HEK293T (cell line): ENCODE results near the gene NAT10.

Experiments
- CTCF ChIA-PET: fragments of 350-600 bp; formaldehyde crosslinking; extraction: SDS; loops from one replicate; lab custom pipeline; 2021; ENCODE audit warnings: antibody characterized with exemption, inconsistent platforms; lab: Yijun Ruan, JAX
- POLR2A ChIA-PET: fragments of 350-600 bp; formaldehyde crosslinking; extraction: SDS; loops from one replicate; lab custom pipeline; 2020; ENCODE audit warnings: antibody characterized with exemption, inconsistent platforms; lab: Yijun Ruan, JAX
- DNase-seq: peaks from one replicate; pipeline ENCODE4 v3.0.0; 2012; ENCODE audit warnings: mixed read lengths; ENCODE audit errors: extremely low spot score
- ARNT ChIP-seq: fragments of 450-650 bp; IDR thresholded peaks from 2 replicates; pipeline ENCODE4 v1.6.1; 2017; ENCODE audit warnings: mild to moderate bottlenecking
- BHLHE40 ChIP-seq: fragments of 450-650 bp; IDR thresholded peaks from 2 replicates; pipeline ENCODE4 v1.6.1; 2016; ENCODE audit warnings: mild to moderate bottlenecking, moderate library complexity, borderline replicate concordance
- CTBP1 ChIP-seq: fragments of 450-650 bp; IDR thresholded peaks from 2 replicates; pipeline ENCODE4 v1.6.1; 2016; ENCODE audit warnings: borderline replicate concordance
- ELF4 ChIP-seq: fragments of 450-650 bp; IDR thresholded peaks from 2 replicates; pipeline ENCODE4 v1.6.1; 2017; ENCODE audit warnings: antibody characterized with exemption
- FOXA1 ChIP-seq: fragments of 450-650 bp; IDR thresholded peaks from 2 replicates; pipeline ENCODE4 v1.6.1; 2016; ENCODE audit warnings: mild to moderate bottlenecking
- FOXK2 ChIP-seq: fragments of 450-650 bp; IDR thresholded peaks from 2 replicates; pipeline ENCODE4 v1.6.1; 2016; ENCODE audit warnings: mild to moderate bottlenecking
- FOXM1 ChIP-seq: fragments of 450-650 bp; IDR thresholded peaks from 2 replicates; pipeline ENCODE4 v1.6.1; 2017; ENCODE audit warnings: mild to moderate bottlenecking, borderline replicate concordance
- HDGF ChIP-seq: fragments of 450-650 bp; IDR thresholded peaks from 2 replicates; pipeline ENCODE4 v1.6.1; 2017; ENCODE audit warnings: antibody characterized with exemption, borderline replicate concordance
- L3MBTL2 ChIP-seq: fragments of 450-650 bp; conservative IDR thresholded peaks from 2 replicates; pipeline ENCODE4 v1.6.1; 2016; ENCODE audit warnings: mild to moderate bottlenecking
- LEF1 ChIP-seq: fragments of 450-650 bp; IDR thresholded peaks from 2 replicates; pipeline ENCODE4 v1.6.1; 2017; ENCODE audit warnings: mild to moderate bottlenecking, borderline replicate concordance
- NFRKB ChIP-seq: fragments of 450-650 bp; IDR thresholded peaks from 2 replicates; pipeline ENCODE4 v1.6.1; 2016; ENCODE audit warnings: mild to moderate bottlenecking, moderate library complexity
- SP1 ChIP-seq: fragments of 450-650 bp; IDR thresholded peaks from 2 replicates; pipeline ENCODE4 v1.6.1; 2017
- SUZ12 ChIP-seq: fragments of 450-650 bp; IDR thresholded peaks from 2 replicates; pipeline ENCODE4 v1.6.1; 2016; ENCODE audit warnings: mild to moderate bottlenecking
- TARDBP ChIP-seq: fragments of 450-650 bp; IDR thresholded peaks from 2 replicates; pipeline ENCODE4 v1.6.1; 2016
- ZNF384 ChIP-seq: fragments of 450-650 bp; IDR thresholded peaks from 2 replicates; pipeline ENCODE4 v1.6.1; 2016
- TF ChIP-seq, protein P1 (sequence below): fragments of 450-650 bp; IDR thresholded peaks from 2 replicates; pipeline ENCODE4 v1.6.1; 2016

NAT10 gene

DNA sequence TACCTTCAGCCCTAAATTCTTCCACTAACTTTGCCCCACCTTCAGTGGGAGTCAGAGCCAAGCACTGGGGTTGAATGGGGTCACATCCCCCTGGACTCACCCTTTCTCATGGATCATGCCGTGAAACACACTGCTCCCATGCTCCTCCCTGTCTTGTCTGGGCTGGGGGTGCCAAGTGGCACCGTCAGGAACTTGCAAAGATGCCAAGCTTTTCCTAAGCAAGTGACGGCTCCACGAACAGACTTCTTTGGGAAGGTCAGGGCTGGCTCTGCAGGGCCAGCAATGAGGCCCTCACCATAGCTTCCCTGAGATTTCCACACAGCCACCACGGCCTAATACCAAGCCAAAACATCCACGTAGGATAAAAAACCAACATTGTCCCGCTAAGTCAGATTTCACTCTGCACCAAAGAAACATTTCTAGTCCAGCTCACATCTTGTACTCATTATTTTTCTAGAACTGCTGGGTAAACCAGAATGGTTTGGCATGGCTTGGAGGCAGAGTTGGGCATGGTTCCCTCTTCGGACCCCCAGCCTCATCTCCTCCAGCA lies 76.5 kb downstream of the NAT10 start:
- DNase-seq, result no peak
- no peak for TF ChIP-seq NFRKB
- ChIA-PET POLR2A (no interaction called here), CTCF (no interaction called here)

DNA sequence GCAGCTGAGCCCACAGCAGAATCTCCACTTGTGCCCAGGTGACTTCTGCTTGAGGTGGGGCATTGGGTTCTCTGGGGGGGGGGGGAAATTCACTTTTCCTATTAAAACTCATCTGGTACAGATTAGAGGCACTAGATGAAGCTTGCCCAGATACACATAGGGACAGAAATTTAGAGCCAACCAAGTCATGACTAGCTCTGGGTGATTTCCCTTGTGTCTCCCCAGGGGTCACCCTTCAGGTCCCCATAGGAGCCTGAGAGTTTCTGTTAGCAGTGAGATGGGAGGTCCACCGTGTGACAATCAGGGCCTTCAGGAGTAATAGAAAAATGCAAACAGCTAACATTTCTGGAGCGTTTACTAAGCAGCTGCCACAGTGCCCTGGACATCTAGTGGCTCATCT lies 77.0 kb downstream of the NAT10 start:
- TF ChIP-seq BHLHE40, result no peak
- no peak for TF ChIP-seq FOXM1
- no peak for TF ChIP-seq FOXK2
- TF ChIP-seq FOXA1, result no peak
- no peak for TF ChIP-seq LEF1
- TF ChIP-seq ARNT, result no peak
- TF ChIP-seq ZNF384, result no peak
- TF ChIP-seq L3MBTL2, result no peak
- TF ChIP-seq TARDBP, result no peak
- TF ChIP-seq SUZ12, result no peak
- TF ChIP-seq ELF4, result no peak
- TF ChIP-seq, protein P1, sequence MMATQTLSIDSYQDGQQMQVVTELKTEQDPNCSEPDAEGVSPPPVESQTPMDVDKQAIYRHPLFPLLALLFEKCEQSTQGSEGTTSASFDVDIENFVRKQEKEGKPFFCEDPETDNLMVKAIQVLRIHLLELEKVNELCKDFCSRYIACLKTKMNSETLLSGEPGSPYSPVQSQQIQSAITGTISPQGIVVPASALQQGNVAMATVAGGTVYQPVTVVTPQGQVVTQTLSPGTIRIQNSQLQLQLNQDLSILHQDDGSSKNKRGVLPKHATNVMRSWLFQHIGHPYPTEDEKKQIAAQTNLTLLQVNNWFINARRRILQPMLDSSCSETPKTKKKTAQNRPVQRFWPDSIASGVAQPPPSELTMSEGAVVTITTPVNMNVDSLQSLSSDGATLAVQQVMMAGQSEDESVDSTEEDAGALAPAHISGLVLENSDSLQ, result no peak
- no peak for TF ChIP-seq NFRKB
- TF ChIP-seq SP1, result no peak
- TF ChIP-seq CTBP1, result no peak
- no peak for TF ChIP-seq HDGF
- no peak for DNase-seq
- ChIA-PET POLR2A (interaction anchor here (0.9 kb wide), 1 partner anchor 127 kb away, joined by 3 read pairs; no protein-coding TSS in a partner anchor), CTCF (interaction anchor here (0.9 kb wide), 1 partner anchor 8 kb away, joined by 3 read pairs; no protein-coding TSS in a partner anchor)

DNA sequence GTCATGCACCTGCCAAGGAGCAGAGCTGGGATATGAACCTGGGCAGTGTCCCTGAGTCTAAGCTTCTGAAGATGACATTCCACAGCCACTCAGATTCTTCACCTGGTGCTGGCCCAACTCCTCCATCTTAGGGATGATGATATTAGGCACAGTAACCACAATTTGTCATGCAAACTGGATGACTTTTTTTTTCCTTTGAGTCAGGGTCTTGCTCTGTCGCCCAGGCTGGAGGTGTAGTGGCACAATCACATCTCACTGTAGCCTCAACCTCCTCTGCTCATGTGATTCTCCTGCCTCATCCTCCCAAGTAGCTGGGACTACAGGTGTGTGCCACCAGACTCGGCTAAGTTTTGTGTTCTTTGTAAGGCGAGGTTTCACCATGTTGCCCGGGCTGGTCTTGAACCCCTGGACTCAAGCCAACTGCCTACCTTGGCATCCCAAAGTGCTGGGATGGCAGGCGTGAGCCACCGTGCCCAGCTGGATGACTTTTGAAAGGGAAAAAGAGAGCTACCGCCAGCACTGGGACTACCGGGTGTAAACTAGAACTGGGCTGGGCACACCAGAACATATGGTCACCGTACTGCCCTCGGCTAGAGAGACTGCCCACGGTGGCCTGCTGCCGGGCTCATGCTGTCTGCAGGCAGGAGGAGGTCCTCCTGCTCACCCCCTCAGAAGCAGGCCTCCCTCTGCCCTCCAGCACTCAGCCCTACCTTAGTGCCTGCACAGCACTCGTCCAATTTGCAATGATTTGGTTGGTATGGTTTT lies 77.7 kb downstream of the NAT10 start:
- ChIA-PET POLR2A (interaction anchor here (0.9 kb wide), 1 partner anchor 126 kb away, joined by 3 read pairs; no protein-coding TSS in a partner anchor), CTCF (interaction anchor here (0.9 kb wide), 1 partner anchor 9 kb away, joined by 3 read pairs; no protein-coding TSS in a partner anchor)
- TF ChIP-seq L3MBTL2 (no peak), SUZ12 (no peak), CTBP1 (no peak), FOXM1 (no peak), FOXK2 (no peak), NFRKB (no peak)
- no peak for DNase-seq

DNA sequence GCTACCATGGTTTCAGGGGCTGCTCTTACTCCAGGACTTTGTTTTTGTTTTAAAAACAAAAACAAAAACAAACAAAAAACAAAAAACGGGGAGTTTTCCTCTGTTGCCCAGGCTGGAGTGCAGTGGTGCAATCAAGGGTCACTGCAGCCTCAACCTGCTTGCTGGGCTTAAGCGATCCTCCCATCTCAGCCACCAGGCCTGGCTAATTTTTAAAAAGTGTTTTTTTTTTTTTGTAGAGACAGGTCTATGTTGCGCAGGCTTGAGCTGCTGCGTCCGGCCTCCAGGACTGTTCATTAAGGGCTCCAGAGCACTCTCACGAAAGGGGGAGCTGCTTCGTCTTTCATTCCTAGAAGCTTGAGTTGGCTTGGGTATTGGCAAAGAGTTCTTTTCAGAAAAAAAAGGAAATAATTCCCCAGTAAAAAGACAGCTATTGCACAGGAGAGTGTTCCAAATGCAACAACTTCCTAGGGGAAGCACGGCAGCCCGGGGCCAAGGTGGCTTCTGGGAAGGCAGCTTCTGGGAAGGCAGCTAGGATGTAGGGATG lies 78.5 kb downstream of the NAT10 start:
- ChIA-PET CTCF (interaction anchor here (0.7 kb wide), 1 partner anchor 318 kb away, joined by 3 read pairs; no protein-coding TSS in a partner anchor), POLR2A (no interaction called here)
- no peak for DNase-seq
- TF ChIP-seq ARNT, result no peak
- no peak for TF ChIP-seq SP1
- TF ChIP-seq ZNF384, result no peak
- TF ChIP-seq L3MBTL2, result no peak
- no peak for TF ChIP-seq FOXA1
- no peak for TF ChIP-seq SUZ12
- no peak for TF ChIP-seq FOXM1
- no peak for TF ChIP-seq TARDBP
- no peak for TF ChIP-seq CTBP1
- TF ChIP-seq LEF1, result no peak
- TF ChIP-seq ELF4, result no peak
- TF ChIP-seq, protein P1, result no peak
- TF ChIP-seq BHLHE40, result no peak
- TF ChIP-seq FOXK2, result no peak
- TF ChIP-seq HDGF, result no peak

DNA sequence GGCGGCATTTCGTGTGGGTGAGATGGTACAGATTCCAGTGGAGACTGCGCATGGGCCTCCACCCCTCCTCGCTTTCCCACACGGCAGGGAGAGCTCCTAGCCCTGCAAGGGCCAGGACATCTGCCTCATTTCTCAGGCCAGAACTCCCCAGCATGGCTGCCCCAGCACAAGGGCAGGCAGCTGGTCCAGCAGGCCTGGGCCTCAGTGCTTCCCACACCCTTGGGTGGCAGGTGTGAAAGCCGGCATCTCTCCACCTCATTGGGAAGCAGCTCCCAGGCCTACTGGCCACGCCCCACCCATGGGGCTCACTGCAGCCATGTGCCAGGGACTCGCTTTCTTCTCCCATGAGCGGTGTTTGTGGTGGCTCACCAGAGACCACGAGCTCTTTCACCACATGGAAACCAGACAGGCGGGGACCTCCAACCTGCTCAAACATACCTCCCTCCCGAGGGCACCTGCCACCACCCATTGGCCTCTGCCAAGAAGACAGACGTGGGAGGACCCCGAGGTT lies 79.1 kb downstream of the NAT10 start:
- no peak for DNase-seq
- CTCF ChIA-PET, result interaction anchor here (0.7 kb wide), 1 partner anchor 318 kb away, joined by 3 read pairs; no protein-coding TSS in a partner anchor
- TF ChIP-seq SUZ12, result no peak
- TF ChIP-seq FOXA1, result no peak
- TF ChIP-seq FOXM1, result no peak
- no peak for TF ChIP-seq CTBP1
- no peak for TF ChIP-seq TARDBP
- TF ChIP-seq ELF4, result no peak
- TF ChIP-seq SP1, result no peak
- TF ChIP-seq HDGF, result no peak
- TF ChIP-seq L3MBTL2, result no peak
- TF ChIP-seq NFRKB, result no peak
- POLR2A ChIA-PET, result no interaction called here

DNA sequence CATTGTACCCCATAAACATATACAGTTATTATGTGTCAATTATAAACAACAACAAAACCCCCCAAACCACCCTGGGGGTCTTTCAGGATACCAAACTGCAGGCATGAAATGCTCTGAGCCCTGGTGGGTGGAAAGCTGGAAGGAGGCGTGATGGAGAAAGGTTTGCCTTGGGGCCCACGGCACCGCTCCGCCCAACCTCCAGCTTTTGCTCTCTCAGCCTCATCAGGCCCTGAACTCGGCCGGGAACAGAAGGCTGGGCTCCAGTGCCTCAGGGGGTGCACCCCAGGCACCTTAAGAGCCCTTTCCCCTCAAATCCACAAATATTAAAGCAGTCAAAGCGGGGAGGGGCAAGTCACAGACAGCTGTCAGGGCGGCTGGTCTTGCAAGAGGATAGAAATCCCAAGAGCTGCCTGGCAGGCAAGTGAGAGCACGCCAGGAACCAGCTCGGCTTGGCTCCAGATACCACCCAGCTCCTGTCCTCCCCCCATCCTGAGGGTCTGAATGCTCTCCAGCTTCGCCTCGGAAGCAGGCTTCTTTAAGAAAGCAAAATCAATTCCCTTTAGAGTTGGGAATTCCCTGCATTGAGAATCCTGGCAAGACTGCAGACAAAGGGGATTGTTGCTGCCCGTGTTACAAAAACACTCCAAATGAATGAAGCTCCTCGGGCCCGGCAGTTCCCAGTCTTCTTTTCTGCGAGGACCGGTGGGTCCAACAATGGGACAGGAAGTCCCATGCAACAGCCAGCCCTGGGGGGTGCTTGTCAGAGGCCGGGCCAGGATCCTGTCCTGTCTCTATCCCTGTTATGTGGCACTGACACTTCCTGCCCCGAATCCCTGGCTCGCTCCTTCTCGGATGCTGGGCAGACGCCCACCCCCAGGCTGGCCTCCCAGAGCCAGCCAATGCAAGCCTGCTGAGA lies 80.8 kb downstream of the NAT10 start:
- POLR2A ChIA-PET, result no interaction called here
- CTCF ChIA-PET, result interaction anchor here (0.5 kb wide), 1 partner anchor 328 kb away, joined by 3 read pairs; no protein-coding TSS in a partner anchor
- no peak for TF ChIP-seq ARNT
- no peak for TF ChIP-seq L3MBTL2
- TF ChIP-seq FOXA1, result no peak
- no peak for TF ChIP-seq BHLHE40
- no peak for TF ChIP-seq HDGF
- no peak for TF ChIP-seq FOXK2
- no peak for TF ChIP-seq SP1
- DNase-seq, result no peak
